Choroid plexus epithelial cell (primary cell): ENCODE data around the gene SBF1.
A peak's percentile ranks its signal among the peaks of the same experiment; 100 is the strongest.

Source experiments
- DNase-seq: peaks from one replicate; pipeline ENCODE4 v3.0.0-alpha.2; 2010; ENCODE audit warnings: low read depth
- H3K4me3 ChIP-seq: 2 replicates; pipeline ENCODE4 v1.5.1; 2011; ENCODE audit warnings: low read depth, mild to moderate bottlenecking, control low read depth, low read length, moderate library complexity
- TF ChIP-seq, protein P1 (sequence below): conservative IDR thresholded peaks from 2 replicates; pipeline ENCODE4 v1.5.1; 2011; ENCODE audit warnings: low read depth, mild to moderate bottlenecking, control low read depth, inconsistent platforms, low read length, moderate library complexity

Gene SBF1

DNA sequence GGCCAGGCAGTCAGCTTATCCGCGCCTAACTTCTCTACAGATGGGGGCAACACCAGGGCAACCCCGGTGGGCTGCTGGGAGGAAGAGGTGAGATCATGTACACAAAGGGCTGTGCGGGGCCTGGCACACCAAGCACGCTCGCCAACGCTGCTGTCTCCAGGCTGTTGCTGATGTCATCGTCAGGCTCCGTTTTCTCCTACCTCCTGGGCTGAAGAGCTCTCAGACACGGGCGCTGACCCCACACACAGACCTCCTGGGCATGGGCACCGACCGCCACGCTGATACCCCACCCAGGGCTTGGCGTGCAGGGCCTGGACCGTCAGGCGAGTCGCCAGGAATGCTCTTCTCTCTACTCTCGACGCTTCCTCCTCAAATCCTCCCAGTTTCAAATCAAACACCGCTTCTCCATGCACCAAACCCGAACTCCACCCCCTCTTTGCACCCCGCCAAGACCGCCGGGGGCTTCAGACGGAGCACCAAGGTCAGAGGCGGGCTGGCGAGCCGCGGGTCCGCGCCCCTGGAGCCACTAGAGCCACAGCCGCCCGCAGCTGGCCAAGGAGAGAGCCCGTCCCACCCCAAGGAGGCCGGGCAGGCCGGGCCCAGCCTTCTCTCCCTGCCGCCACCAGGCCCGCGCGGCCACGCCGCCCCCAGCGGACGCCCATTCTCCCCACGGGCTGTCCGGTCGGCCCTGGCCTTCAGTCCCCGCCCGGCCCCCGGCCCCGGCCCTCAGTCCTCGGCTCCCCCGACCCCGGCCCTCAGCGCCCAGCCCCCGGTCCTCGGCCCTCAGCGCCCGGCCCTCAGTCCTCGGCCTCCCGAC lies 772 bp downstream of the SBF1 start:
- peak; percentile 72 for DNase-seq
- H3K4me3 ChIP-seq, result peak overlapping the region; percentile 67
- TF ChIP-seq, protein P1, sequence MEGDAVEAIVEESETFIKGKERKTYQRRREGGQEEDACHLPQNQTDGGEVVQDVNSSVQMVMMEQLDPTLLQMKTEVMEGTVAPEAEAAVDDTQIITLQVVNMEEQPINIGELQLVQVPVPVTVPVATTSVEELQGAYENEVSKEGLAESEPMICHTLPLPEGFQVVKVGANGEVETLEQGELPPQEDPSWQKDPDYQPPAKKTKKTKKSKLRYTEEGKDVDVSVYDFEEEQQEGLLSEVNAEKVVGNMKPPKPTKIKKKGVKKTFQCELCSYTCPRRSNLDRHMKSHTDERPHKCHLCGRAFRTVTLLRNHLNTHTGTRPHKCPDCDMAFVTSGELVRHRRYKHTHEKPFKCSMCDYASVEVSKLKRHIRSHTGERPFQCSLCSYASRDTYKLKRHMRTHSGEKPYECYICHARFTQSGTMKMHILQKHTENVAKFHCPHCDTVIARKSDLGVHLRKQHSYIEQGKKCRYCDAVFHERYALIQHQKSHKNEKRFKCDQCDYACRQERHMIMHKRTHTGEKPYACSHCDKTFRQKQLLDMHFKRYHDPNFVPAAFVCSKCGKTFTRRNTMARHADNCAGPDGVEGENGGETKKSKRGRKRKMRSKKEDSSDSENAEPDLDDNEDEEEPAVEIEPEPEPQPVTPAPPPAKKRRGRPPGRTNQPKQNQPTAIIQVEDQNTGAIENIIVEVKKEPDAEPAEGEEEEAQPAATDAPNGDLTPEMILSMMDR, result no peak

DNA sequence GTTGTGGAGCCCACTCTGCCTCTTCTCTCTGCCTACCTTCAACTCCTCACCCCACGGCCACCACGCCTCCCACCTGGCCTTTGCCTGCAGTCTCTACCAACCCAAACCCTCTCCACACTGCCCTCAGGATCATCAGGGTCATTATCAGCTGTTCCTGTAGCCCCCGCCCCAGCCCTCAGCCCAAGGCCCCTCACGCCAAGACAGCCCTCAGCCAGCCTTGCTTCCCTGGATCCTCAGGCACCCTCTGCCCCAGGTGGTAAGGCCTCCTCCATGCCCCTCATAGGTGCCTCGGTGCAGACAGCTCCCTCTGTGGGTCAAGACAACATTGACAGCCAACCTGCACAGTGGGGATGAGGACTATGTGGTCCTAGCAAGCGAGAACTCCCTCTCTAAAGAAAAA lies 1.7 kb downstream of the SBF1 start:
- H3K4me3 ChIP-seq, result no peak overlapping the region
- DNase-seq, result no peak
- TF ChIP-seq, protein P1, result peak; percentile 45

DNA sequence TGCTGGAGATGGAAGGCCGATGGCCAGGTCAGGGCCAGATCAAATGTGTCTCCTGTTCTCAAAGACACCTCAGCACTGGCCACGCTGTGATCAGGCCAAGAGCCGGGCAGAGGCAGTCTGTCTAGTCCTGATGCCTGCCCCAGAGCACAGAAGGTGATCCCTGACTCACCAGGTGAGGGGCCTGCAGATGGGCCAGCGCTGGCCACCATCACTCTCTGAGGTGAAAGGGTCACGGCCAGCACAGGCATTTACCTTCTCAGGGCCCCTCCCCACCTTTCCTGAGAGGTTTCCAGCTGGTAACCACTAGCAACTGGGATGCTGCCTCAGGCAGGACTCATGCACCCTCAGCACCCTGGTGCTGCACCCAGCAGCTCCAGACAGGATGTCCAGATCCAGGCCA lies 2.9 kb downstream of the SBF1 start:
- H3K4me3 ChIP-seq, result no peak overlapping the region
- DNase-seq, result no peak
- TF ChIP-seq, protein P1, result no peak

DNA sequence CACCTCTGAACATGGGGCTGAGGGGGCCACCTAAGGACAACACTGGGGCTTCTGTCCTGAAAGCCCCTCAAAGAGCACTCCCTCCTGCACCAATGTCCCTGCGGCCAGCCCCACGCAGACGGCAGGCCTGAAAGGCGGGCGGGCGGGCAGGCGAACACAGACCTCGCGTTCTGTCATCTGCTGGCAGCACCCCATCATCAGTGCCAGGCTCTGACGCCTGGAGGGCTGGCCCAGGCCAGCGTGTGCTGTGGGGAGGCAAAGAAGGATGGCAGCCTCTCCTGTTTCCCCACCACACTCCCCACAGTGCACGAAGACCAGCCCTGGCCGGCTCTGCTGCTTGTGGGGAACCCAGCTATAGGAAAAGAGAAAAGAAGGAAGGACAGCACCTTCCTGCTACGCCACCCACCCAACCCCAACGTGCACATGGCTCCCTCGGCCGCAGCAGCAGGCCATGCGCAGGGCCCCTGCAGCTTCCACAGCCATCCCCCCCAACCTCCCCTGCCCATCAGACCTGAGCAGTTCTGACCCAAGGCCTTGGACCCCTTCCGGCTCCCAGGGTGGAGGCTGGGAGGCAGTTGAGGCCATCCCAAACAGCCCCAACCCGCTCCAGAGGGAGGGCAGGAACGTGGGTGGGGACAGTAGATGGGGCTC lies 3.5 kb downstream of the SBF1 start:
- no peak for DNase-seq
- TF ChIP-seq, protein P1, result no peak
- no peak overlapping the region for H3K4me3 ChIP-seq

DNA sequence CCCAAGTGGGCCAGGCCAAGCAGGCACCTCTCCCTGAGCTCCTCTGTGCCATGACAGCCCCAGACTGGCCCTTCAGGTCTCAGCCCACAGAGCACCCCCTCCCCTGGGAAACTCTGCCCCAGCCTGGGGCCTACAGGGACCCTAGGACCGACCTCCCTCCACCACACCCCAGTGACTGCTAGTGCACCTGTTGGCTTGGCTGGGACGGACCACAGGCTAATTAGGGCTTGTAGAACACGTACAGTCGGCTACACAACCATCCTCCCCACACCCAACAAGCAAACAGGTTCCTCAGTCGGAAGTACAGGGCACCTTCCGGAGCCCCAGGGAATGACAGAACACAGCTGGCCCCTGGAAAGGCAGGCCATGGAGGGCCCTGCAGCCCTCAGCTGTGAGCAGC lies 4.3 kb downstream of the SBF1 start:
- H3K4me3 ChIP-seq, result no peak overlapping the region
- no peak for DNase-seq
- TF ChIP-seq, protein P1, result no peak

DNA sequence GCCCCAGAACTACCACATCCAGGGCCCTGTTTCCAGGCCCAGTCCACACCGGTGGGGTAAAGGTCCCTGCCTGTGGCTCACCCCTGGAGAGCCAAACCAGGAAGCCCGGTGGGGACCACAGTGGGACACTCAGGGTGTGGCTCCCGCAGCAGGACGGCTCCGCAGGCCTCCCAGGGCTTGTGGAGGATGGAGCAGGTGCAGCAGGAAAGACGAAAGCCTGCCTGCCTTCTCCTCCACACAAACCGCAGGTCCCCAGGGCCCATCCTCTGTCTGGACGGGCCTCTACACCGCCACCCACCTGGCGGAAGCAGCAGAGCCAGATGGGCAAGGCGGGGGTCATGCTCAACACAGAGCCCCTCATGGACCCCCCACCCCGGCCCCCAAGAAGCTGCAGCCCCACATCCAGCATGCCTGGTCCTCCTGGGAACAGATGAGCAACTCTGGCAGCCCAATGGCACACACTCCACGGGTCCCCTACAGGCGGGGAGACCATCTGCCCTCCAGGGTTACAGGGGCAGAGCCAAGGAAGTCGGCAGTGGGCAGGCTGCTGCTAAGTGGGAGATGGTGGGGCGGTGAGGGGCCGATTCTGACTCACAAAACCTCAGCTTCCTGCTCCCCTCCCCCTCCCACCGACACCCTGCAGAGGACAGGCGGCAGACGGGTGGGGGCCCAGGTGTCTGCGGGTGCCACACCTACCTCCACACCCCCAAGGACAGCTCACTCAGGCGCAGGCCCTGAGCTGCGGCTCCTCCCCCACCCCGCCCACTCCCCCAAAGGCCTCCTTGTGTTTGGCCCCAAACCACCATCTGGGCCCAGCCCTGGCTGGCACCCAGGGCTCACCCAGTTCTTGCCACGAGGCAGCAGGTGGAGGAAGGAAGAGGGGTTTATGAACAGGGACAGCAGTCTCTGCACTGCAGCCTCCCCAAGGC lies 5.2 kb downstream of the SBF1 start:
- DNase-seq, result peak; percentile 38
- H3K4me3 ChIP-seq, result no peak overlapping the region
- TF ChIP-seq, protein P1, result no peak
